T-helper 2 cell treated with Interferon-gamma antibody and Interleukin-4, amounts not matched to agents 5 μg/mL and 100 μg/mL, for 36 hours (primary cell): ENCODE data around the gene KAZN.

ENCODE experiments used
- DNase-seq: peaks from one replicate; pipeline ENCODE4 v3.0.0; 2021; ENCODE audit warnings: low spot score
- H3K27ac Mint-ChIP-seq: one replicate; pipeline ENCODE4 v1.8.0; 2021; ENCODE audit warnings: mild to moderate bottlenecking, mixed read lengths
- H3K27me3 Mint-ChIP-seq: one replicate; pipeline ENCODE4 v1.8.0; 2021; ENCODE audit warnings: low read depth, mixed read lengths
- H3K36me3 Mint-ChIP-seq: one replicate; pipeline ENCODE4 v1.8.0; 2021; ENCODE audit warnings: low read depth, mixed read lengths
- H3K4me1 Mint-ChIP-seq: one replicate; pipeline ENCODE4 v1.8.0; 2021; ENCODE audit warnings: low read depth, mixed read lengths
- H3K4me3 Mint-ChIP-seq: one replicate; pipeline ENCODE4 v1.8.0; 2022; ENCODE audit warnings: mild to moderate bottlenecking, moderate library complexity, mixed read lengths
- H3K9me3 Mint-ChIP-seq: one replicate; pipeline ENCODE4 v1.8.0; 2021; ENCODE audit warnings: mixed read lengths

The KAZN gene

GRCh38 chr1:15094056-15094455 lies 495.6 kb downstream of the KAZN start:
- Mint-ChIP-seq H3K27me3 (peaks cover 8% of the 10 kb centered on the region), H3K36me3 (no peaks in the 10 kb centered on the region), H3K27ac (no peak overlapping the region), H3K9me3 (no peaks in the 10 kb centered on the region), H3K4me1 (no peaks in the 10 kb centered on the region), H3K4me3 (no peak overlapping the region)
- DNase-seq, result no peak

GRCh38 chr1:15094719-15095495 lies 496.4 kb downstream of the KAZN start:
- no peak overlapping the region for H3K4me3 Mint-ChIP-seq
- H3K27me3 Mint-ChIP-seq, result peaks cover 8% of the 10 kb centered on the region
- no peak overlapping the region for H3K27ac Mint-ChIP-seq
- H3K36me3 Mint-ChIP-seq, result no peaks in the 10 kb centered on the region
- no peaks in the 10 kb centered on the region for H3K9me3 Mint-ChIP-seq
- DNase-seq, result no peak
- no peaks in the 10 kb centered on the region for H3K4me1 Mint-ChIP-seq

- H3K9me3 Mint-ChIP-seq, result no peaks in the 10 kb centered on the region
- no peaks in the 10 kb centered on the region for H3K4me1 Mint-ChIP-seq
- H3K27ac Mint-ChIP-seq, result no peak overlapping the region
- no peak overlapping the region for H3K4me3 Mint-ChIP-seq
- DNase-seq, result no peak
- H3K36me3 Mint-ChIP-seq, result no peaks in the 10 kb centered on the region
- peaks cover 9% of the 10 kb centered on the region for H3K27me3 Mint-ChIP-seq
These were observed 497.0 kb downstream of the KAZN start for GRCh38 chr1:15095496-15095875.

GRCh38 chr1:15096293-15096692 lies 497.8 kb downstream of the KAZN start:
- Mint-ChIP-seq H3K9me3 (no peaks in the 10 kb centered on the region), H3K27ac (no peak overlapping the region), H3K36me3 (no peaks in the 10 kb centered on the region), H3K4me3 (no peak overlapping the region), H3K4me1 (peaks cover 4% of the 10 kb centered on the region), H3K27me3 (peaks cover 10% of the 10 kb centered on the region)
- no peak for DNase-seq

GRCh38 chr1:15098176-15099125 lies 500.0 kb downstream of the KAZN start:
- Mint-ChIP-seq H3K27ac (no peak overlapping the region), H3K27me3 (peaks cover 14% of the 10 kb centered on the region), H3K36me3 (no peaks in the 10 kb centered on the region), H3K4me3 (no peak overlapping the region), H3K4me1 (peaks cover 4% of the 10 kb centered on the region), H3K9me3 (no peaks in the 10 kb centered on the region)
- no peak for DNase-seq

- H3K36me3 Mint-ChIP-seq, result no peaks in the 10 kb centered on the region
These were observed 501.1 kb downstream of the KAZN start for GRCh38 chr1:15099441-15100120.

GRCh38 chr1:15100121-15100879 lies 501.8 kb downstream of the KAZN start:
- H3K27me3 Mint-ChIP-seq, result peaks cover 14% of the 10 kb centered on the region
- H3K4me1 Mint-ChIP-seq, result peaks cover 4% of the 10 kb centered on the region
- H3K27ac Mint-ChIP-seq, result no peak overlapping the region
- DNase-seq, result peak; percentile 28
- H3K9me3 Mint-ChIP-seq, result peaks cover 4% of the 10 kb centered on the region
- no peak overlapping the region for H3K4me3 Mint-ChIP-seq
- no peaks in the 10 kb centered on the region for H3K36me3 Mint-ChIP-seq

More at GRCh38 chr1:15099441-15100120, 501.1 kb downstream of the KAZN start:
- H3K4me1 Mint-ChIP-seq, result peaks cover 4% of the 10 kb centered on the region
- DNase-seq, result no peak
- H3K4me3 Mint-ChIP-seq, result no peak overlapping the region
- no peak overlapping the region for H3K27ac Mint-ChIP-seq
- peaks cover 14% of the 10 kb centered on the region for H3K27me3 Mint-ChIP-seq
- H3K9me3 Mint-ChIP-seq, result peaks cover 4% of the 10 kb centered on the region

- H3K27me3 Mint-ChIP-seq, result peaks cover 14% of the 10 kb centered on the region
- H3K36me3 Mint-ChIP-seq, result no peaks in the 10 kb centered on the region
- DNase-seq, result no peak
- H3K27ac Mint-ChIP-seq, result no peak overlapping the region
- H3K4me1 Mint-ChIP-seq, result peaks cover 4% of the 10 kb centered on the region
- peak overlapping the region; percentile 1 for H3K4me3 Mint-ChIP-seq
- H3K9me3 Mint-ChIP-seq, result peaks cover 4% of the 10 kb centered on the region
These were observed 502.6 kb downstream of the KAZN start for GRCh38 chr1:15100880-15101760.

- DNase-seq, result no peak
- Mint-ChIP-seq H3K4me1 (peaks cover 4% of the 10 kb centered on the region), H3K9me3 (peaks cover 4% of the 10 kb centered on the region), H3K27ac (no peak overlapping the region), H3K4me3 (no peak overlapping the region), H3K27me3 (peaks cover 14% of the 10 kb centered on the region), H3K36me3 (no peaks in the 10 kb centered on the region)
These were observed 503.3 kb downstream of the KAZN start for GRCh38 chr1:15101801-15102200.

- Mint-ChIP-seq H3K4me3 (no peak overlapping the region), H3K27me3 (peaks cover 17% of the 10 kb centered on the region), H3K4me1 (peaks cover 4% of the 10 kb centered on the region), H3K36me3 (no peaks in the 10 kb centered on the region), H3K9me3 (peaks cover 4% of the 10 kb centered on the region), H3K27ac (no peak overlapping the region)
- no peak for DNase-seq
These were observed 504.2 kb downstream of the KAZN start for GRCh38 chr1:15102646-15103045.

GRCh38 chr1:15103211-15103610 lies 504.7 kb downstream of the KAZN start:
- Mint-ChIP-seq H3K4me1 (peaks cover 4% of the 10 kb centered on the region), H3K9me3 (peaks cover 4% of the 10 kb centered on the region), H3K27ac (no peak overlapping the region), H3K27me3 (peaks cover 17% of the 10 kb centered on the region), H3K36me3 (no peaks in the 10 kb centered on the region), H3K4me3 (no peak overlapping the region)
- DNase-seq, result no peak

- no peak for DNase-seq
- Mint-ChIP-seq H3K4me3 (no peak overlapping the region), H3K9me3 (peaks cover 4% of the 10 kb centered on the region), H3K27me3 (peaks cover 17% of the 10 kb centered on the region), H3K36me3 (no peaks in the 10 kb centered on the region), H3K4me1 (peaks cover 4% of the 10 kb centered on the region), H3K27ac (no peak overlapping the region)
These were observed 505.4 kb downstream of the KAZN start for GRCh38 chr1:15103906-15104305.
